K562 (cell line): ENCODE results near the gene CELSR1. TPM values are rescaled to one million over a fixed set of nuclear protein-coding genes. Genes with fewer than 3 reads are reported as not detected.

Experiments used
- AFF1 ChIP-seq, 2 experiments: fragments of 450-650 bp; IDR thresholded peaks; 2 replicates each; pipeline ENCODE4 v1.6.1; 2018; ENCODE audit warnings: mild to moderate bottlenecking in 2 of 2, low read depth in 1 of 2; ENCODE audit not compliant: partially characterized antibody in 2 of 2
- AFF4 ChIP-seq: sonication (generic); formaldehyde crosslinking; IDR thresholded peaks from 2 replicates; pipeline ENCODE4 v1.8.0; 2023; ENCODE audit warnings: mild to moderate bottlenecking, missing genetic modification reagents
- BHLHE40 ChIP-seq: IDR thresholded peaks from 2 replicates; pipeline ENCODE4 v1.6.1; 2011; ENCODE audit warnings: low read length, improper control_type of control experiment
- FOXP1 ChIP-seq: sonication (generic); formaldehyde crosslinking; IDR thresholded peaks from 2 replicates; pipeline ENCODE4 v1.8.0; 2022; ENCODE audit warnings: mild to moderate bottlenecking, missing genetic modification reagents
- HDAC6 ChIP-seq: IDR thresholded peaks from 2 replicates; pipeline ENCODE4 v1.6.1; 2012; ENCODE audit warnings: low read depth, mild to moderate bottlenecking, control low read depth, inconsistent platforms, low read length, moderate library complexity
- IRF1 ChIP-seq: sonication (generic); formaldehyde crosslinking; IDR thresholded peaks from 2 replicates; pipeline ENCODE4 v1.8.0; 2022; ENCODE audit warnings: missing genetic modification reagents, mild to moderate bottlenecking, borderline replicate concordance
- KLF10 ChIP-seq: fragments of 250-450 bp; sonication (Bioruptor Pico); IDR thresholded peaks from 2 replicates; pipeline ENCODE4 v1.6.1; 2021; ENCODE audit warnings: matching md5 sums
- NFE2L1 ChIP-seq: fragments of 450-650 bp; IDR thresholded peaks from 2 replicates; pipeline ENCODE4 v1.6.1; 2016; ENCODE audit warnings: missing genetic modification characterization, low read depth, mild to moderate bottlenecking, missing compliant biosample characterization, moderate library complexity, borderline replicate concordance
- RAD51 ChIP-seq: fragments of 450-650 bp; IDR thresholded peaks from 2 replicates; pipeline ENCODE4 v1.7.1; 2016; ENCODE audit warnings: low read depth, mild to moderate bottlenecking, borderline replicate concordance
- RBM25 ChIP-seq: fragments of 200-400 bp; formaldehyde crosslinking; IDR thresholded peaks from 2 replicates; pipeline ENCODE4 v1.6.1; 2018; ENCODE audit warnings: low read length, low read depth, moderate library complexity; ENCODE audit not compliant: severe bottlenecking
- RNF2 ChIP-seq: sonication (generic); IDR thresholded peaks from 2 replicates; pipeline ENCODE4 v1.6.1; 2016
- TEAD4 ChIP-seq, 2 experiments: sonication (generic) in 1 of 2; formaldehyde crosslinking in 1 of 2; IDR thresholded peaks; 2 replicates each; pipeline versions ENCODE4 v1.6.1 to v1.8.0; 2012 to 2022; ENCODE audit warnings: borderline replicate concordance in 1 of 2, inconsistent platforms in 1 of 2, low read length in 1 of 2, mild to moderate bottlenecking in 1 of 2, missing genetic modification reagents in 1 of 2
- ZBTB11 ChIP-seq, 3 experiments: fragments of 200-800 bp in 1 of 3; fragments of 250-450 bp in 1 of 3; fragments of 450-650 bp in 1 of 3; sonication (Bioruptor Pico) in 1 of 3; sonication (Bioruptor generic) in 1 of 3; formaldehyde crosslinking in 1 of 3; IDR thresholded peaks; 2 replicates each; pipeline versions ENCODE4 v1.6.1 to v1.8.0; 2016 to 2022; ENCODE audit warnings: mild to moderate bottlenecking in 2 of 3, missing genetic modification characterization in 2 of 3, missing compliant biosample characterization in 1 of 3, moderate library complexity in 1 of 3
- ZNF707 ChIP-seq: fragments of 250-450 bp; sonication (Bioruptor Pico); conservative IDR thresholded peaks from 2 replicates; pipeline ENCODE4 v1.8.0; 2022; ENCODE audit warnings: inconsistent platforms, mild to moderate bottlenecking, moderate library complexity
- polyA plus RNA-seq, 8 experiments: library from polyadenylated mRNA; depleted of rRNA in 4 of 8; stranded (reverse) in 5 of 8; unstranded in 3 of 8; fragments of >200 nt; fragmentation: Nextera tagmentation in 2 of 8; fragmentation: Illumina TruSeq in 1 of 8; extraction: Ambion mirVana in 2 of 8; extraction: Trizol in 1 of 8; gene quantifications; 2 replicates each; pipeline versions ENCODE4 v1.2.1 to v1.2.3, GENCODE V29; 2011 to 2014; ENCODE audit warnings: inconsistent platforms in 1 of 8, missing spikeins in 1 of 8
- total RNA-seq, 7 experiments: library from RNA; depleted of rRNA in 6 of 7; stranded (reverse); fragments of >200 nt in 6 of 7; fragmentation: Illumina TruSeq in 2 of 7; extraction: Trizol in 2 of 7; gene quantifications; 2 replicates each; pipeline versions ENCODE4 v1.2.1 to v1.2.3, GENCODE V29; 2011 to 2021; ENCODE audit warnings: low replicate concordance in 1 of 7

The CELSR1 gene
- total and polyA plus RNA-seq, 9 of the 15 experiments (the other 6 are each of a cell fraction or from before 2014, with no cell fraction given) = under 0.01 to 0.09 TPM; not detected in 7

GRCh38 chr22:46390652-46391301 is 146.6 kb downstream of the CELSR1 start (continued):
- no peak for TF ChIP-seq RAD51
- TF ChIP-seq AFF1 (IDR thresholded peaks at IDR 0.05; ENCODE audit: low read depth in 1 of 2, partially characterized antibody in 2 of 2) = no peak
- TF ChIP-seq RBM25 = no peak
- TF ChIP-seq IRF1 (CRISPR knock-in tag) = no peak
- TF ChIP-seq AFF4 = no peak
- no peak for TF ChIP-seq ZNF707 (CRISPR knock-in tag)
- TF ChIP-seq TEAD4 (IDR thresholded peaks at IDR 0.05; ENCODE audit: low read length) = no peak
- no peak for TF ChIP-seq TEAD4 (CRISPR knock-in tag; IDR thresholded peaks at IDR 0.05; ENCODE audit: borderline replicate concordance)
- no peak for TF ChIP-seq RNF2
- TF ChIP-seq BHLHE40 = no peak
- no peak for TF ChIP-seq HDAC6
- no peak for TF ChIP-seq ZBTB11 (CRISPR knock-in tag; IDR thresholded peaks at IDR 0.05)
- TF ChIP-seq NFE2L1 = no peak
- no peak for TF ChIP-seq KLF10 (CRISPR knock-in tag)
- no peak for TF ChIP-seq FOXP1 (CRISPR knock-in tag)
